ENCODE measurements around the gene SEMA4A.

Gene SEMA4A

GRCh38 chr1:156155756-156156510 is 2.5 kb downstream of the SEMA4A start:
- Mint-ChIP-seq H3K27ac (peak overlapping the region; percentile 62), H3K9me3 (no peaks in the 10 kb centered on the region), H3K36me3 (ENCODE audit: low read depth) (no peaks in the 10 kb centered on the region), H3K4me1 (ENCODE audit: low read depth) (peaks cover 56% of the 10 kb centered on the region), H3K27me3 (ENCODE audit: low read depth) (no peaks in the 10 kb centered on the region), H3K4me3 (no peak overlapping the region)

- Mint-ChIP-seq H3K36me3 (ENCODE audit: low read depth) (no peaks in the 10 kb centered on the region), H3K4me3 (no peak overlapping the region), H3K9me3 (no peaks in the 10 kb centered on the region), H3K27ac (peak overlapping the region; percentile 51), H3K4me1 (ENCODE audit: low read depth) (peaks cover 58% of the 10 kb centered on the region), H3K27me3 (ENCODE audit: low read depth) (no peaks in the 10 kb centered on the region)
Measured at GRCh38 chr1:156157506-156157905, 4.1 kb downstream of the SEMA4A start.

- Mint-ChIP-seq H3K4me1 (ENCODE audit: low read depth) (peaks cover 53% of the 10 kb centered on the region), H3K27ac (no peak overlapping the region), H3K27me3 (ENCODE audit: low read depth) (no peaks in the 10 kb centered on the region), H3K9me3 (no peaks in the 10 kb centered on the region), H3K4me3 (no peak overlapping the region), H3K36me3 (ENCODE audit: low read depth) (no peaks in the 10 kb centered on the region)
Measured at GRCh38 chr1:156157966-156158365, 4.6 kb downstream of the SEMA4A start.

GRCh38 chr1:156160000-156160742 is 6.8 kb downstream of the SEMA4A start:
- H3K4me3 Mint-ChIP-seq, result peak overlapping the region; percentile 60
- H3K9me3 Mint-ChIP-seq, result peaks cover 3% of the 10 kb centered on the region
- H3K27ac Mint-ChIP-seq, result peak overlapping the region; percentile 46
- no peaks in the 10 kb centered on the region for H3K27me3 Mint-ChIP-seq (ENCODE audit: low read depth)
- peaks cover 45% of the 10 kb centered on the region for H3K4me1 Mint-ChIP-seq (ENCODE audit: low read depth)
- peaks cover 3% of the 10 kb centered on the region for H3K36me3 Mint-ChIP-seq (ENCODE audit: low read depth)

GRCh38 chr1:156160743-156161171 is 7.4 kb downstream of the SEMA4A start:
- Mint-ChIP-seq H3K36me3 (ENCODE audit: low read depth) (peaks cover 4% of the 10 kb centered on the region), H3K9me3 (peaks cover 8% of the 10 kb centered on the region), H3K4me3 (peak overlapping the region; percentile 60), H3K27ac (peak overlapping the region; percentile 22), H3K27me3 (ENCODE audit: low read depth) (no peaks in the 10 kb centered on the region), H3K4me1 (ENCODE audit: low read depth) (peaks cover 46% of the 10 kb centered on the region)

GRCh38 chr1:156162430-156163037 is 9.1 kb downstream of the SEMA4A start:
- H3K4me3 Mint-ChIP-seq, result no peak overlapping the region
- H3K4me1 Mint-ChIP-seq (ENCODE audit: low read depth), result peaks cover 35% of the 10 kb centered on the region
- H3K9me3 Mint-ChIP-seq, result peaks cover 8% of the 10 kb centered on the region
- H3K27me3 Mint-ChIP-seq (ENCODE audit: low read depth), result no peaks in the 10 kb centered on the region
- H3K36me3 Mint-ChIP-seq (ENCODE audit: low read depth), result peaks cover 6% of the 10 kb centered on the region
- H3K27ac Mint-ChIP-seq, result no peak overlapping the region

GRCh38 chr1:156163712-156164111 is 10.3 kb downstream of the SEMA4A start:
- peaks cover 8% of the 10 kb centered on the region for H3K9me3 Mint-ChIP-seq
- H3K4me1 Mint-ChIP-seq (ENCODE audit: low read depth), result peaks cover 28% of the 10 kb centered on the region
- H3K36me3 Mint-ChIP-seq (ENCODE audit: low read depth), result peaks cover 6% of the 10 kb centered on the region
- no peak overlapping the region for H3K27ac Mint-ChIP-seq
- H3K4me3 Mint-ChIP-seq, result no peak overlapping the region
- H3K27me3 Mint-ChIP-seq (ENCODE audit: low read depth), result no peaks in the 10 kb centered on the region

GRCh38 chr1:156164125-156164831 is 10.9 kb downstream of the SEMA4A start:
- Mint-ChIP-seq H3K27me3 (ENCODE audit: low read depth) (no peaks in the 10 kb centered on the region), H3K9me3 (peaks cover 8% of the 10 kb centered on the region), H3K4me1 (ENCODE audit: low read depth) (peaks cover 25% of the 10 kb centered on the region), H3K36me3 (ENCODE audit: low read depth) (peaks cover 6% of the 10 kb centered on the region), H3K4me3 (no peak overlapping the region), H3K27ac (no peak overlapping the region)

- H3K9me3 Mint-ChIP-seq, result peaks cover 8% of the 10 kb centered on the region
- peak overlapping the region; percentile 17 for H3K27ac Mint-ChIP-seq
- H3K36me3 Mint-ChIP-seq (ENCODE audit: low read depth), result peaks cover 6% of the 10 kb centered on the region
- no peak overlapping the region for H3K4me3 Mint-ChIP-seq
- no peaks in the 10 kb centered on the region for H3K27me3 Mint-ChIP-seq (ENCODE audit: low read depth)
- peaks cover 19% of the 10 kb centered on the region for H3K4me1 Mint-ChIP-seq (ENCODE audit: low read depth)
Measured at GRCh38 chr1:156165083-156165482, 11.7 kb downstream of the SEMA4A start.

- H3K4me1 Mint-ChIP-seq (ENCODE audit: low read depth), result peaks cover 9% of the 10 kb centered on the region
- peaks cover 6% of the 10 kb centered on the region for H3K36me3 Mint-ChIP-seq (ENCODE audit: low read depth)
- H3K27me3 Mint-ChIP-seq (ENCODE audit: low read depth), result no peaks in the 10 kb centered on the region
- H3K9me3 Mint-ChIP-seq, result peaks cover 8% of the 10 kb centered on the region
- H3K27ac Mint-ChIP-seq, result no peak overlapping the region
- no peak overlapping the region for H3K4me3 Mint-ChIP-seq
Measured at GRCh38 chr1:156167536-156167935, 14.2 kb downstream of the SEMA4A start.

- H3K27ac Mint-ChIP-seq, result no peak overlapping the region
- peaks cover under 1% of the 10 kb centered on the region for H3K4me1 Mint-ChIP-seq (ENCODE audit: low read depth)
- no peaks in the 10 kb centered on the region for H3K36me3 Mint-ChIP-seq (ENCODE audit: low read depth)
- H3K27me3 Mint-ChIP-seq (ENCODE audit: low read depth), result peaks cover 4% of the 10 kb centered on the region
- no peak overlapping the region for H3K4me3 Mint-ChIP-seq
- no peaks in the 10 kb centered on the region for H3K9me3 Mint-ChIP-seq
Measured at GRCh38 chr1:156172696-156173470, 19.5 kb downstream of the SEMA4A start.

GRCh38 chr1:156176610-156177210 is 23.3 kb downstream of the SEMA4A start:
- Mint-ChIP-seq H3K4me3 (no peak overlapping the region), H3K9me3 (no peaks in the 10 kb centered on the region), H3K4me1 (ENCODE audit: low read depth) (peaks cover 6% of the 10 kb centered on the region), H3K36me3 (ENCODE audit: low read depth) (peaks cover 3% of the 10 kb centered on the region), H3K27ac (no peak overlapping the region), H3K27me3 (ENCODE audit: low read depth) (peaks cover 7% of the 10 kb centered on the region)

- H3K4me3 Mint-ChIP-seq, result no peak overlapping the region
- H3K4me1 Mint-ChIP-seq (ENCODE audit: low read depth), result peaks cover 6% of the 10 kb centered on the region
- peaks cover 3% of the 10 kb centered on the region for H3K36me3 Mint-ChIP-seq (ENCODE audit: low read depth)
- H3K9me3 Mint-ChIP-seq, result no peaks in the 10 kb centered on the region
- H3K27ac Mint-ChIP-seq, result peak overlapping the region; percentile 21
- peaks cover 7% of the 10 kb centered on the region for H3K27me3 Mint-ChIP-seq (ENCODE audit: low read depth)
Measured at GRCh38 chr1:156177919-156178654, 24.7 kb downstream of the SEMA4A start.

Measured in T-helper 1 cell treated with Interleukin-12 subunit alpha and Interleukin-12 subunit beta and Interleukin-4 antibody, amounts not matched to agents 30 μg/mL and 1 μg/mL, for 36 hours (primary cell).